GM12801 (cell line): ENCODE data around the gene ISLR2.

Source experiments
- TF ChIP-seq, protein P1 (sequence below): IDR thresholded peaks from one replicate; pipeline ENCODE4 v1.5.1; 2011; ENCODE audit warnings: control low read depth; ENCODE audit not compliant: insufficient read length; ENCODE audit errors: extremely low read depth

ISLR2 gene

DNA sequence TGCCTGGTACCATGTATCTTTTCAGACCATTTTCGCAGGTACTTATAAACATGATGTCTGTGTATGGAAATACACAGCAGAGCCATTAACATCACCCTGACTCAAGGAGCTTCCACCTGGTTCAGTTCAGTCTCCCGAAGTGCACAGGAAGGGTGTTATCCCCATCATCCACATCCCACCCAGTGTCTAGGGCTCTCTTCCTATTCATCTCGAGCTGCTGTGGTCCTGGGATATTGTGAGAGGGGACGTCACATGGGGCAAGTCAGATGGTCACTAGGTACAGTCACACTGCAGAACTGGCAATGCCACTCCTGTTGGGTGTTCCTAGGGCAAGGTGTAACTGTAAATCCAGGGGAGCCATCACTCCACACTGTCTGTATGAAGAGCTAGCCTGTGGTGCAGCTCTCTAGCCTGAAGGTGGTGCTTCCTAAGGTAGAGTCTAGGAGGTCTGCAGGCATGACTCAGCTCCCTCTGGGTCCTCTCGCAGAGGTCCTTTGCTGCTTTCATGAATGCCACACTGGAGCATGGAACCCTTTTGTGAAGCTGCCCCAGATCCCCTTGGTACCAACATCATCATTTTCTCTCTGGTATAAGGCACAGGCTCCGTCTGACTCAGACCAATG lies 13.9 kb downstream of the ISLR2 start:
- TF ChIP-seq, protein P1, sequence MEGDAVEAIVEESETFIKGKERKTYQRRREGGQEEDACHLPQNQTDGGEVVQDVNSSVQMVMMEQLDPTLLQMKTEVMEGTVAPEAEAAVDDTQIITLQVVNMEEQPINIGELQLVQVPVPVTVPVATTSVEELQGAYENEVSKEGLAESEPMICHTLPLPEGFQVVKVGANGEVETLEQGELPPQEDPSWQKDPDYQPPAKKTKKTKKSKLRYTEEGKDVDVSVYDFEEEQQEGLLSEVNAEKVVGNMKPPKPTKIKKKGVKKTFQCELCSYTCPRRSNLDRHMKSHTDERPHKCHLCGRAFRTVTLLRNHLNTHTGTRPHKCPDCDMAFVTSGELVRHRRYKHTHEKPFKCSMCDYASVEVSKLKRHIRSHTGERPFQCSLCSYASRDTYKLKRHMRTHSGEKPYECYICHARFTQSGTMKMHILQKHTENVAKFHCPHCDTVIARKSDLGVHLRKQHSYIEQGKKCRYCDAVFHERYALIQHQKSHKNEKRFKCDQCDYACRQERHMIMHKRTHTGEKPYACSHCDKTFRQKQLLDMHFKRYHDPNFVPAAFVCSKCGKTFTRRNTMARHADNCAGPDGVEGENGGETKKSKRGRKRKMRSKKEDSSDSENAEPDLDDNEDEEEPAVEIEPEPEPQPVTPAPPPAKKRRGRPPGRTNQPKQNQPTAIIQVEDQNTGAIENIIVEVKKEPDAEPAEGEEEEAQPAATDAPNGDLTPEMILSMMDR: no peak

DNA sequence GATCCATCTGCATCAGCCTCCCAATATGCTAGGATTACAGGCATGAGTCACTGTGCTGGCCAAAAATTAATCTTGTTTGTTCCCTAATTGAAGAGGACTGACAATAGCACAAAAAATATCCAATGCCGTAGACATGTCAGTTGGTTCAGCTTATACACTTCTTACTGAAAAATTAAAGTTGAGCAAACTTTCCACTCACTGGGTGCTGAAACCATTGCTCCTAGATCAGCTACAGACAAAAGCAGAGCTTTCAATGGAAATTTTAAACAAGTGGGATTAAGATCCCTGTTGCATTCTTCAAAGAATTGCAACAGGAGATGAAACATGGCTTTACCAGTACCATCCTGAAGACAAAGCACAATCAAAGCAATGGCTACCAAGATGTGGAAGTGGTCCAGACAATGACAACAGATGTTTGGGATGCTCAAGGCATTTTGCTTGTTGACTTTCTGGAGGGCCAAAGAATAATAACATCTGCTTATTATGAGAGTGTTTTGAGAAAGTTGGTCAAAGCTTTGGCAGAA lies 16.0 kb downstream of the ISLR2 start:
- TF ChIP-seq, protein P1: no peak

- TF ChIP-seq, protein P1: no peak
Measured at GRCh38 chr15:74147051-74147450, 16.7 kb downstream of the ISLR2 start.

DNA sequence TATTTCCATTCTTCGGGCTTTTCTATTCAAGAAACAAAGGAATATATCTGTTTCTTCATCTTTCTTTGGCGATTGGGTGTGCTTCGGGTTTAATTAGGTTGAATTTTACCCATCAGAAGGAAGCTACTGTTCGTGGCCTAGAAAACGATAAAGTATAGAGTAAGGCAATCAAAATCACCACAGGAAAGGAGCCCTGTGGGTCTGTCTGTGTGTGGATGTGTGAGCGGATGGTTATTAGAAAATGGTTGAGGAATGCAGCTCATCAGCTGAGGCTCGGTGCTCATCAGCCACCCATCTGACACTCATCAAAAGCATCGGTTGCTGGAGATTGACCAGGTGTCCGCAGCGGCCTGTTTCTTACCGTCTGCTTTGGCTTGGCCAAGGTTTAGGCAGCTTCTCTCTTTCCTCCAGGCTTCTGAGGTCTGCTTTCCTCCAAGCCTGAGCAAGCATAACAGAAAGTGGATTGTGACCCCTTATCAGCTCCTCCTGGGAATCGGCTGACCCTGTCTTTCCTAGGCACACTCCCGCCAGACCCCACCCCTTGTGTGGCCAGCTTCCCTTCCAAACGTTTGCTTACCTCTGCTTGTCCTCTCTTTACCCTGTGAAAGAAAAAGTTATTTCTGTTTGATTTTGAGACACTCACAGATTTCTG lies 25.5 kb downstream of the ISLR2 start:
- TF ChIP-seq, protein P1: no peak

GRCh38 chr15:74156678-74157411 lies 26.5 kb downstream of the ISLR2 start:
- TF ChIP-seq, protein P1: no peak

DNA sequence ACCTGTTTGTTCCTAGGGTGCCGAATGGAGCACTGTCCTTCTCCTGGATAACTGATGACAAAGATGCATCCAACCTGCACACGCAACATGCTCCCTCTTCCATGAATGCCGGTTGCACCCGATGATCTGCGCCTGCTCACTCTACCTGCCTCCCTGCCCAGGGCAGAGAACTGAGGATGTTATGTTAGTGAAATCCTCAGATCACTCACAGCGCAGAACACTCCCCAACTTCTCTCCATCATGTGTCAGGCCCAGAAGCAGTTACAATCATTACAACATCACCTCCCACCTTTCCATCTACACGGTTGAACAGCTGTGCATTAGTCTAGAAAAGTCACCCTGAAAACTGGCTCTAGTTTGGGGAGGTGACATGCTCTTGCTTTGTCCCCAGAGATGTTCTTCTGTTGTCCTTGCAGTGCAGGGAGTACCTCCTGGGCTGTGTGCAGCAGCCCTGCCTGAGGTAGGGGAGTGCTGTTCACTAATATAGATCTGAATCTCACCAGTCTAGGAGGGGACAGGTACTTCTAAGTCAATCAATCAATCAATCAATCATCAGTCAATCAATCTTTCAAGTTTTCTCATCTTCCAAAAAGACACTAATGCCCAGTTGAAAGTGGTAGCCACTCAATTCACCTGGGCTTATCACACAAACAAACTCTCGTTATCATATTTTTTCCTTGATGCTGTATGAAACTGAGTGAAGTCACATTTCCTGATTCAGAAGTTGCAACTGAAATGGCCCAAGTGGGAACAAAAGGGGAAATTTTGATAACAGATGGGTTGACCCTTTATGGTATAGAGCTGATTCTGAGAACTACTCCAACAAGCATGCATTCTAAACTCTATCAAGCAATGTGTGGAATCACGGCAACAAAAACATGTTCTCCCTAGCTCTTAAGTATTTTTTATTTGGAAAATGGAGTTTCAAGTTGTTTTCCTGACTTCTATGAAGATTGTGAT lies 27.8 kb downstream of the ISLR2 start:
- TF ChIP-seq, protein P1: no peak
